HG02642 (cell line): ENCODE data around the gene MYOC.
"Not testable (repeated sequence)": the region's sequence is repeated elsewhere in the genome, so short reads cannot be mapped to it uniquely, and the experiment has no call there.

Experiments used
- ATAC-seq: cut with Tn5 transposase; IDR thresholded peaks from one replicate; pipeline ENCODE4 v1.9.1; 2021; ENCODE audit warnings: mild to moderate bottlenecking; ENCODE audit not compliant: unreplicated experiment, poor library complexity

The MYOC gene

GRCh38 chr1:171652234-171652822 is at the start of gene MYOC:
Gene MYOC (minus strand): TSS chr1:171652688. CDS start chr1:171652611, 77 bp downstream.
- ATAC-seq: no peak

GRCh38 chr1:171699531-171699930 is 47.0 kb upstream of the MYOC start:
- ATAC-seq: no peak

GRCh38 chr1:171695772-171696171 is 43.3 kb upstream of the MYOC start:
- not testable (repeated sequence) for ATAC-seq

- ATAC-seq: not testable (repeated sequence)
Observed at GRCh38 chr1:171693541-171693940, 41.1 kb upstream of the MYOC start.

- no peak for ATAC-seq
Observed at GRCh38 chr1:171683870-171684269, 31.4 kb upstream of the MYOC start.

- no peak for ATAC-seq
Observed at GRCh38 chr1:171680339-171680738, 27.9 kb upstream of the MYOC start.

- no peak for ATAC-seq
Observed at GRCh38 chr1:171676823-171677222, 24.3 kb upstream of the MYOC start.

GRCh38 chr1:171674431-171675405 is 22.2 kb upstream of the MYOC start:
- no peak for ATAC-seq

- no peak for ATAC-seq
Observed at GRCh38 chr1:171670739-171671138, 18.3 kb upstream of the MYOC start.

- ATAC-seq: no peak
Observed at GRCh38 chr1:171668372-171668771, 15.9 kb upstream of the MYOC start.

GRCh38 chr1:171666114-171666769 is 13.8 kb upstream of the MYOC start:
- ATAC-seq: no peak

- ATAC-seq: no peak
Observed at GRCh38 chr1:171664976-171665375, 12.5 kb upstream of the MYOC start.

GRCh38 chr1:171663854-171664575 is 11.5 kb upstream of the MYOC start:
- no peak for ATAC-seq

- ATAC-seq: no peak
Observed at GRCh38 chr1:171663036-171663853, 10.8 kb upstream of the MYOC start.

GRCh38 chr1:171661076-171661650 is 8.7 kb upstream of the MYOC start:
- no peak for ATAC-seq

GRCh38 chr1:171656206-171656605 is 3.7 kb upstream of the MYOC start:
- ATAC-seq: not testable (repeated sequence)

- no peak for ATAC-seq
Observed at GRCh38 chr1:171655746-171656116, 3.2 kb upstream of the MYOC start.

- ATAC-seq: no peak
Observed at GRCh38 chr1:171654942-171655745, 2.7 kb upstream of the MYOC start.
